Measurements from ENCODE around the gene ARFGAP2. TPM values are rescaled to one million over a fixed set of nuclear protein-coding genes. Genes with fewer than 3 reads are reported as not detected.
A peak's percentile ranks its signal among the peaks of the same experiment; 100 is the strongest.

The ARFGAP2 gene
- total RNA-seq, 2 experiments from 2014 or later: 108 to 113 TPM

- POLR2A ChIA-PET: no interaction called here
- peaks cover 7% of the 10 kb centered on the region for H3K4me1 Mint-ChIP-seq
- no peaks in the 10 kb centered on the region for H3K27me3 Mint-ChIP-seq
- H3K27ac Mint-ChIP-seq: no peak overlapping the region
- no peak overlapping the region for H3K4me3 Mint-ChIP-seq
- H3K9me3 Mint-ChIP-seq: no peaks in the 10 kb centered on the region
- H3K36me3 Mint-ChIP-seq: no peaks in the 10 kb centered on the region
- ATAC-seq (ENCODE audit: low read depth) (no peak), DNase-seq (no peak)
Observed at GRCh38 chr11:47160753-47161133, 15.9 kb downstream of the ARFGAP2 start.

- Mint-ChIP-seq H3K4me3 (no peak overlapping the region), H3K9me3 (no peaks in the 10 kb centered on the region), H3K4me1 (peaks cover 29% of the 10 kb centered on the region), H3K27me3 (no peaks in the 10 kb centered on the region), H3K27ac (peak overlapping the region; percentile 79), H3K36me3 (no peaks in the 10 kb centered on the region)
- DNase-seq: no peak
- ATAC-seq (ENCODE audit: low read depth): no peak
- POLR2A ChIA-PET: no interaction called here
Observed at GRCh38 chr11:47158242-47158641, 18.4 kb downstream of the ARFGAP2 start.

- no peaks in the 10 kb centered on the region for H3K36me3 Mint-ChIP-seq
- ATAC-seq (ENCODE audit: low read depth): no peak
- POLR2A ChIA-PET: no interaction called here
- DNase-seq: no peak
- H3K4me3 Mint-ChIP-seq: no peak overlapping the region
- H3K27ac Mint-ChIP-seq: no peak overlapping the region
- no peaks in the 10 kb centered on the region for H3K9me3 Mint-ChIP-seq
- peaks cover 32% of the 10 kb centered on the region for H3K4me1 Mint-ChIP-seq
- H3K27me3 Mint-ChIP-seq: no peaks in the 10 kb centered on the region
Observed at GRCh38 chr11:47157805-47158204, 18.9 kb downstream of the ARFGAP2 start.

GRCh38 chr11:47156951-47157350 lies 19.7 kb downstream of the ARFGAP2 start:
- no peak overlapping the region for H3K4me3 Mint-ChIP-seq

GRCh38 chr11:47156333-47156732 lies 20.3 kb downstream of the ARFGAP2 start:
- H3K9me3 Mint-ChIP-seq: no peaks in the 10 kb centered on the region
- H3K4me1 Mint-ChIP-seq: peaks cover 32% of the 10 kb centered on the region
- no peak for ATAC-seq (ENCODE audit: low read depth)
- POLR2A ChIA-PET: interaction anchor here (0.6 kb wide), 1 partner anchor 58 kb away, joined by 3 read pairs; no protein-coding TSS in a partner anchor
- no peaks in the 10 kb centered on the region for H3K27me3 Mint-ChIP-seq
- no peak for DNase-seq
- peak overlapping the region; percentile 22 for H3K27ac Mint-ChIP-seq
- no peak overlapping the region for H3K4me3 Mint-ChIP-seq
- H3K36me3 Mint-ChIP-seq: no peaks in the 10 kb centered on the region

More at GRCh38 chr11:47156951-47157350, 19.7 kb downstream of the ARFGAP2 start:
- Mint-ChIP-seq H3K36me3 (no peaks in the 10 kb centered on the region), H3K9me3 (no peaks in the 10 kb centered on the region), H3K27me3 (no peaks in the 10 kb centered on the region), H3K27ac (no peak overlapping the region), H3K4me1 (peaks cover 32% of the 10 kb centered on the region)
- POLR2A ChIA-PET: no interaction called here
- DNase-seq (no peak), ATAC-seq (ENCODE audit: low read depth) (no peak)

GRCh38 chr11:47155879-47156278 lies 20.8 kb downstream of the ARFGAP2 start:
- POLR2A ChIA-PET: interaction anchor here (0.6 kb wide), 1 partner anchor 58 kb away, joined by 3 read pairs; no protein-coding TSS in a partner anchor
- peak overlapping the region; percentile 92 for H3K27ac Mint-ChIP-seq
- no peaks in the 10 kb centered on the region for H3K9me3 Mint-ChIP-seq
- peak overlapping the region; percentile 7 for H3K4me3 Mint-ChIP-seq
- no peaks in the 10 kb centered on the region for H3K27me3 Mint-ChIP-seq
- no peaks in the 10 kb centered on the region for H3K36me3 Mint-ChIP-seq
- DNase-seq: no peak
- H3K4me1 Mint-ChIP-seq: peaks cover 32% of the 10 kb centered on the region
- no peak for ATAC-seq (ENCODE audit: low read depth)

GRCh38 chr11:47154616-47155570 lies 21.8 kb downstream of the ARFGAP2 start:
- H3K4me3 Mint-ChIP-seq: peak overlapping the region; percentile 80
- H3K9me3 Mint-ChIP-seq: no peaks in the 10 kb centered on the region
- ATAC-seq (ENCODE audit: low read depth) (peak; percentile 95), DNase-seq (peak; percentile 62)
- peaks cover 32% of the 10 kb centered on the region for H3K4me1 Mint-ChIP-seq
- H3K27ac Mint-ChIP-seq: peak overlapping the region; percentile 92
- H3K27me3 Mint-ChIP-seq: no peaks in the 10 kb centered on the region
- POLR2A ChIA-PET: interaction anchor here (0.6 to 1.8 kb wide), 5 partner anchors 10 to 261 kb away, joined by 3 to 7 read pairs (median 4); partner anchors contain the start of genes CSTPP1 and DDB2
- H3K36me3 Mint-ChIP-seq: no peaks in the 10 kb centered on the region

GRCh38 chr11:47152953-47153950 lies 23.4 kb downstream of the ARFGAP2 start:
- H3K27ac Mint-ChIP-seq: peak overlapping the region; percentile 79
- ATAC-seq (ENCODE audit: low read depth): peak; percentile 25
- H3K9me3 Mint-ChIP-seq: no peaks in the 10 kb centered on the region
- no peaks in the 10 kb centered on the region for H3K36me3 Mint-ChIP-seq
- H3K4me1 Mint-ChIP-seq: peaks cover 31% of the 10 kb centered on the region
- H3K4me3 Mint-ChIP-seq: peak overlapping the region; percentile 56
- H3K27me3 Mint-ChIP-seq: no peaks in the 10 kb centered on the region
- POLR2A ChIA-PET: interaction anchor here (1.0 kb wide), 1 partner anchor 12 kb away, joined by 4 read pairs; no protein-coding TSS in a partner anchor
- peak; percentile 63 for DNase-seq

DNA sequence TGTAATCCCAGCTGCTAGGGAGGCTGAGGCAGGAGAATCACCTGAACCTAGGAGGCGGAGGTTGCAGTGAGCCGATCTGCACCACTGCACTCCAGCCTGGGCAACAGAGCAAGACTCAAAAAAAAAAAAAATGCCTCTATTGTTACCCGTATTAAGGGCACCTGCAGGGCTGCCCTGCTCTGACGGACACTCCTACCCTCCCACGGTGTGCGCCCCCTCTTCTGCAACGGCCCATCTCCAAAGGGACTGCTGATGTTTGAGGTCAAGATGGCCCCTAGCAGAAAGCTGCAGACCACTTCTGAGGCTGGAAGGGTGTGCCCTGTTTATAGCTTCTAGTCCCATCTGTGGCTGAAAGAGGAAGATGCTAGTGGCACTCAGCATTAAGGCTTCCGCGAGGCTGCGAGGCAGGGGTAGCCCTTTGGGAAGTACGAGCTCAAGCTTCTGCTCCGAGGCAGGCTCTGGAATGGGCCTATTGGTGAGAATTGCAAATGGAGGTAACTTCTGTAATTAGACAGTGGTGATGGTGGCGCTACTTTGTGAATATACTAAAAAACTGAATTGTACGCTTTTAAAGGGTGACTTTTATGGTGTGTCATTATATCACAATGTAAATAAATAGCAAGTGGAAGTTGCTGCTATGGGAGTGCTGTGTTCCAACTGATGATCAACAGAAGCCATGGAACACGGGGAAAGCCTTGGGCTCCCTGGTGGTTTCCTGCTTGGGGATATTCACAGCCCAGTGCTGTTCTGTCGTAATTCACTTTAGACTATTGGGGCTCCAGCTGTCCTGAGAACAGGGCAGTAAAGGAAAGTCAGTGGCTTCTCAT lies 24.3 kb downstream of the ARFGAP2 start:
- DNase-seq: no peak
- H3K27me3 Mint-ChIP-seq: no peaks in the 10 kb centered on the region
- peaks cover 30% of the 10 kb centered on the region for H3K4me1 Mint-ChIP-seq
- ATAC-seq (ENCODE audit: low read depth): no peak
- no peak overlapping the region for H3K27ac Mint-ChIP-seq
- POLR2A ChIA-PET: no interaction called here
- no peaks in the 10 kb centered on the region for H3K9me3 Mint-ChIP-seq
- H3K36me3 Mint-ChIP-seq: no peaks in the 10 kb centered on the region
- H3K4me3 Mint-ChIP-seq: no peak overlapping the region

GRCh38 chr11:47149782-47150181 lies 26.9 kb downstream of the ARFGAP2 start:
- no peaks in the 10 kb centered on the region for H3K36me3 Mint-ChIP-seq
- H3K27me3 Mint-ChIP-seq: no peaks in the 10 kb centered on the region
- H3K9me3 Mint-ChIP-seq: no peaks in the 10 kb centered on the region
- no peak for DNase-seq
- POLR2A ChIA-PET: no interaction called here
- H3K4me1 Mint-ChIP-seq: peaks cover 17% of the 10 kb centered on the region
- no peak overlapping the region for H3K4me3 Mint-ChIP-seq
- no peak for ATAC-seq (ENCODE audit: low read depth)
- H3K27ac Mint-ChIP-seq: no peak overlapping the region

GRCh38 chr11:47148903-47149531 lies 27.7 kb downstream of the ARFGAP2 start:
- Mint-ChIP-seq H3K9me3 (no peaks in the 10 kb centered on the region), H3K27ac (no peak overlapping the region), H3K27me3 (no peaks in the 10 kb centered on the region), H3K36me3 (no peaks in the 10 kb centered on the region), H3K4me3 (no peak overlapping the region), H3K4me1 (peaks cover 9% of the 10 kb centered on the region)
- DNase-seq (no peak), ATAC-seq (ENCODE audit: low read depth) (no peak)
- POLR2A ChIA-PET: no interaction called here

DNA sequence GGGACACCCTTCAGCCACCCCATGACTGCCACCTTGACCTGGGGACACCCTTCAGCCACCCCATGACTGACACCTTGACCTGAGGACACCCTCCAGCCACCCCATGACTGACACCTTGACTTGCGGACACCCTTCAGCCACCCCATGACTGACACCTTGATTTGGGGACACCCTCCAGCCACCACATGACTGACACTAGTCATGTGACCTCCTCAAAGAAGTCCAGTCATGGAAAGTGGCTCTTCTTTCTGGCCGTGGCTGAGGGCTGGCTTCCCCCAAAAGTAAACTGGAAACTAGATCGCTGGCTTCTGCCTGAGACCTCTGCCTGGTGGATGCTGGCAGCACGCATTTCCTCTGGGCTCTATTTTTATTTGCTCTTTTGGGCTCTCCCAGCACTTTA lies 28.4 kb downstream of the ARFGAP2 start:
- Mint-ChIP-seq H3K27ac (no peak overlapping the region), H3K4me3 (no peak overlapping the region), H3K4me1 (peaks cover 4% of the 10 kb centered on the region), H3K36me3 (no peaks in the 10 kb centered on the region), H3K9me3 (no peaks in the 10 kb centered on the region), H3K27me3 (no peaks in the 10 kb centered on the region)
- ATAC-seq (ENCODE audit: low read depth) (no peak), DNase-seq (no peak)
- POLR2A ChIA-PET: no interaction called here
